ENCODE results near the gene STPG3. TPM values are rescaled to one million over a fixed set of nuclear protein-coding genes. Genes with fewer than 3 reads are reported as not detected.
A peak's percentile ranks its signal among the peaks of the same experiment; 100 is the strongest.

Gene STPG3
- total and polyA plus RNA-seq, 2 of the 13 experiments (the other 11 are each of a cell fraction or from before 2014, with no cell fraction given) = not detected

- TF ChIP-seq, protein P1, sequence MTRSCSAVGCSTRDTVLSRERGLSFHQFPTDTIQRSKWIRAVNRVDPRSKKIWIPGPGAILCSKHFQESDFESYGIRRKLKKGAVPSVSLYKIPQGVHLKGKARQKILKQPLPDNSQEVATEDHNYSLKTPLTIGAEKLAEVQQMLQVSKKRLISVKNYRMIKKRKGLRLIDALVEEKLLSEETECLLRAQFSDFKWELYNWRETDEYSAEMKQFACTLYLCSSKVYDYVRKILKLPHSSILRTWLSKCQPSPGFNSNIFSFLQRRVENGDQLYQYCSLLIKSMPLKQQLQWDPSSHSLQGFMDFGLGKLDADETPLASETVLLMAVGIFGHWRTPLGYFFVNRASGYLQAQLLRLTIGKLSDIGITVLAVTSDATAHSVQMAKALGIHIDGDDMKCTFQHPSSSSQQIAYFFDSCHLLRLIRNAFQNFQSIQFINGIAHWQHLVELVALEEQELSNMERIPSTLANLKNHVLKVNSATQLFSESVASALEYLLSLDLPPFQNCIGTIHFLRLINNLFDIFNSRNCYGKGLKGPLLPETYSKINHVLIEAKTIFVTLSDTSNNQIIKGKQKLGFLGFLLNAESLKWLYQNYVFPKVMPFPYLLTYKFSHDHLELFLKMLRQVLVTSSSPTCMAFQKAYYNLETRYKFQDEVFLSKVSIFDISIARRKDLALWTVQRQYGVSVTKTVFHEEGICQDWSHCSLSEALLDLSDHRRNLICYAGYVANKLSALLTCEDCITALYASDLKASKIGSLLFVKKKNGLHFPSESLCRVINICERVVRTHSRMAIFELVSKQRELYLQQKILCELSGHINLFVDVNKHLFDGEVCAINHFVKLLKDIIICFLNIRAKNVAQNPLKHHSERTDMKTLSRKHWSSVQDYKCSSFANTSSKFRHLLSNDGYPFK (CRISPR knock-in tag; IDR thresholded peaks at IDR 0.05; ENCODE audit: borderline replicate concordance) = peak; percentile 23; the same call in 1 of the 2 replicates
- TF ChIP-seq ZFP82 (CRISPR knock-in tag; IDR thresholded peaks at IDR 0.05; ENCODE audit: borderline replicate concordance) = 0 out of 2 replicates have a peak, but pooled peaks have one; percentile 35
- TF ChIP-seq JUND (CRISPR knock-in tag; IDR thresholded peaks at IDR 0.05) = 0 out of 2 replicates have a peak, but pooled peaks have one; percentile 49
- no peak; the same call in 1 of the 2 replicates for TF ChIP-seq NAIF1 (CRISPR knock-in tag; IDR thresholded peaks at IDR 0.05; ENCODE audit: borderline replicate concordance)
- 0 out of 2 replicates have a peak, but pooled peaks have one; percentile 50 for TF ChIP-seq MAF1 (CRISPR knock-in tag; IDR thresholded peaks at IDR 0.05; ENCODE audit: borderline replicate concordance)
- TF ChIP-seq, protein P2, sequence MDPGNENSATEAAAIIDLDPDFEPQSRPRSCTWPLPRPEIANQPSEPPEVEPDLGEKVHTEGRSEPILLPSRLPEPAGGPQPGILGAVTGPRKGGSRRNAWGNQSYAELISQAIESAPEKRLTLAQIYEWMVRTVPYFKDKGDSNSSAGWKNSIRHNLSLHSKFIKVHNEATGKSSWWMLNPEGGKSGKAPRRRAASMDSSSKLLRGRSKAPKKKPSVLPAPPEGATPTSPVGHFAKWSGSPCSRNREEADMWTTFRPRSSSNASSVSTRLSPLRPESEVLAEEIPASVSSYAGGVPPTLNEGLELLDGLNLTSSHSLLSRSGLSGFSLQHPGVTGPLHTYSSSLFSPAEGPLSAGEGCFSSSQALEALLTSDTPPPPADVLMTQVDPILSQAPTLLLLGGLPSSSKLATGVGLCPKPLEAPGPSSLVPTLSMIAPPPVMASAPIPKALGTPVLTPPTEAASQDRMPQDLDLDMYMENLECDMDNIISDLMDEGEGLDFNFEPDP (CRISPR knock-in tag; conservative IDR thresholded peaks at IDR 0.05) = 0 out of 2 replicates have a peak, but pooled peaks have one; percentile 66
- TF ChIP-seq, protein P3, sequence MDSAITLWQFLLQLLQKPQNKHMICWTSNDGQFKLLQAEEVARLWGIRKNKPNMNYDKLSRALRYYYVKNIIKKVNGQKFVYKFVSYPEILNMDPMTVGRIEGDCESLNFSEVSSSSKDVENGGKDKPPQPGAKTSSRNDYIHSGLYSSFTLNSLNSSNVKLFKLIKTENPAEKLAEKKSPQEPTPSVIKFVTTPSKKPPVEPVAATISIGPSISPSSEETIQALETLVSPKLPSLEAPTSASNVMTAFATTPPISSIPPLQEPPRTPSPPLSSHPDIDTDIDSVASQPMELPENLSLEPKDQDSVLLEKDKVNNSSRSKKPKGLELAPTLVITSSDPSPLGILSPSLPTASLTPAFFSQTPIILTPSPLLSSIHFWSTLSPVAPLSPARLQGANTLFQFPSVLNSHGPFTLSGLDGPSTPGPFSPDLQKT (CRISPR knock-in tag; IDR thresholded peaks at IDR 0.05; ENCODE audit: borderline replicate concordance) = no peak
- TF ChIP-seq ARNTL (CRISPR knock-in tag; IDR thresholded peaks at IDR 0.05) = peak; percentile 81; the same call in 1 of the 2 replicates
- 0 out of 2 replicates have a peak, but pooled peaks have one; percentile 17 for TF ChIP-seq ZNF556 (CRISPR knock-in tag; IDR thresholded peaks at IDR 0.05; ENCODE audit: borderline replicate concordance)
- peak; percentile 14; the same call in 1 of the 2 replicates for TF ChIP-seq TFE3 (CRISPR knock-in tag; IDR thresholded peaks at IDR 0.05)
- peak; percentile 82; the same call in 1 of the 2 replicates for TF ChIP-seq DNMT1 (CRISPR knock-in tag; IDR thresholded peaks at IDR 0.05)
- peak; percentile 35; the same call in 1 of the 2 replicates for TF ChIP-seq SKIL (CRISPR knock-in tag; IDR thresholded peaks at IDR 0.05; ENCODE audit: borderline replicate concordance)
- TF ChIP-seq ZNF800 (CRISPR knock-in tag; IDR thresholded peaks at IDR 0.05) = peak; percentile 89
- TF ChIP-seq, protein P4, sequence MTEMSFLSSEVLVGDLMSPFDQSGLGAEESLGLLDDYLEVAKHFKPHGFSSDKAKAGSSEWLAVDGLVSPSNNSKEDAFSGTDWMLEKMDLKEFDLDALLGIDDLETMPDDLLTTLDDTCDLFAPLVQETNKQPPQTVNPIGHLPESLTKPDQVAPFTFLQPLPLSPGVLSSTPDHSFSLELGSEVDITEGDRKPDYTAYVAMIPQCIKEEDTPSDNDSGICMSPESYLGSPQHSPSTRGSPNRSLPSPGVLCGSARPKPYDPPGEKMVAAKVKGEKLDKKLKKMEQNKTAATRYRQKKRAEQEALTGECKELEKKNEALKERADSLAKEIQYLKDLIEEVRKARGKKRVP (CRISPR knock-in tag; IDR thresholded peaks at IDR 0.05) = 0 out of 4 replicates have a peak, but pooled peaks of 1 of the 2 experiments have one; percentile 28
- TF ChIP-seq ELF3 (CRISPR knock-in tag; IDR thresholded peaks at IDR 0.05) = no peak; the same call in none of the 2 replicates
Measured at GRCh38 chr9:137240318-137240840, 10.7 kb upstream of the STPG3 start (continued).

Data from HepG2 (cell line).